HG03354 (cell line): ENCODE results near the gene SOX8.

Experiments used
- ATAC-seq: cut with Tn5 transposase; IDR thresholded peaks from one replicate; pipeline ENCODE4 v1.9.1; 2021; ENCODE audit warnings: mild to moderate bottlenecking; ENCODE audit not compliant: unreplicated experiment, poor library complexity, severe bottlenecking

Gene SOX8

DNA sequence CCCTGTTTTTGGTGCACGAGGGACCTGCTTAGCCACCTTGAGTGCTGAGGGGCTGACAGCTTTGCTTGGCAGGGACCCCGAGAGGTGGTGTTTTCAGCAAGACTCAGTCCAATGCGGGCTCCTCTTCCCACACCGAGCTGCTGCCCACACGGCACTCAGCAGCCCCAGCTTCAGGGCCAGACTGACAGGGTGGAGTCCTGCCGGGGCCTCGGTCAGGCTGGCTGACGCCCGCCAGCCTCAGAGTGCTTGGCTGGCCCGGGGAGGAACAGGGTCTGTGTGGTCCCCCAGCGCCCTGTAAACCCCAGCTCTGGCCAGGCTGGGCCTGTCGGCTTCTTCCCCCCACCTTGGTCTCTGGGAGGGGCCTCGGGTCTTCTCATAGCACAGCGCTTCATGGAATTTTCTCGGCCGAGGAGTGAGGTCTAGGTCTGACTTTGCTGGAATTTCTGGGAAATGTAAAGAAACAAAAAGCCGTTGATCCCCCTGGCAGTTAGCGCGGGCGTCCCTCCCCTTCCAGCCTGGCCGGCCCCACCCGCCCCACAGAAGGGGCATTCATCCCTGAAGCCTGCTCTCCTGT is 2.6 kb downstream of the SOX8 start:
- ATAC-seq, result no peak

DNA sequence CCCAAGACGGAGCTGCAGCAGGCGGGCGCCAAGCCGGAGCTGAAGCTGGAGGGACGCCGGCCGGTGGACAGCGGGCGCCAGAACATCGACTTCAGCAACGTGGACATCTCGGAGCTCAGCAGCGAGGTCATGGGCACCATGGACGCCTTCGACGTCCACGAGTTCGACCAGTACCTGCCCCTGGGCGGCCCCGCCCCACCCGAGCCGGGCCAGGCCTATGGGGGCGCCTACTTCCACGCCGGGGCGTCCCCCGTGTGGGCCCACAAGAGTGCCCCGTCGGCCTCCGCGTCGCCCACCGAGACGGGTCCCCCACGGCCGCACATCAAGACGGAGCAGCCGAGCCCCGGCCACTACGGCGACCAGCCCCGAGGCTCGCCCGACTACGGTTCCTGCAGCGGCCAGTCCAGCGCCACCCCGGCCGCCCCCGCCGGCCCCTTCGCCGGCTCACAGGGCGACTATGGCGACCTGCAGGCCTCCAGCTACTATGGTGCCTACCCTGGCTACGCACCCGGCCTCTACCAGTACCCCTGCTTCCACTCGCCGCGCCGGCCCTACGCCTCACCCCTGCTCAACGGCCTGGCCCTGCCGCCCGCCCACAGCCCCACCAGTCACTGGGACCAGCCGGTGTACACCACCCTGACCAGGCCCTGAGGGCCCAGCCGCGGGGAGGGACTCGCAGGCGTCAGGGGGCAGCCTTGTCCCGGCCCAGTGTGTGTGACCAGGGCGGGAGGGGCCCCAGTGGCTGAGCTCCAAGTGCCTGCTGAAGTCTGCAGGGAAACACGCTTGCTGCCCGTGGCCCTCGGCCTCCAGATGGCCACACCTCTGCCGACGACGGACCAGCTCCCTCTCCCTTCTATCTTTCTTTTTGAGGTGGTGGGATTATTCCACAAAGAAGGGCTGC is 3.4 kb downstream of the SOX8 start:
- no peak for ATAC-seq

DNA sequence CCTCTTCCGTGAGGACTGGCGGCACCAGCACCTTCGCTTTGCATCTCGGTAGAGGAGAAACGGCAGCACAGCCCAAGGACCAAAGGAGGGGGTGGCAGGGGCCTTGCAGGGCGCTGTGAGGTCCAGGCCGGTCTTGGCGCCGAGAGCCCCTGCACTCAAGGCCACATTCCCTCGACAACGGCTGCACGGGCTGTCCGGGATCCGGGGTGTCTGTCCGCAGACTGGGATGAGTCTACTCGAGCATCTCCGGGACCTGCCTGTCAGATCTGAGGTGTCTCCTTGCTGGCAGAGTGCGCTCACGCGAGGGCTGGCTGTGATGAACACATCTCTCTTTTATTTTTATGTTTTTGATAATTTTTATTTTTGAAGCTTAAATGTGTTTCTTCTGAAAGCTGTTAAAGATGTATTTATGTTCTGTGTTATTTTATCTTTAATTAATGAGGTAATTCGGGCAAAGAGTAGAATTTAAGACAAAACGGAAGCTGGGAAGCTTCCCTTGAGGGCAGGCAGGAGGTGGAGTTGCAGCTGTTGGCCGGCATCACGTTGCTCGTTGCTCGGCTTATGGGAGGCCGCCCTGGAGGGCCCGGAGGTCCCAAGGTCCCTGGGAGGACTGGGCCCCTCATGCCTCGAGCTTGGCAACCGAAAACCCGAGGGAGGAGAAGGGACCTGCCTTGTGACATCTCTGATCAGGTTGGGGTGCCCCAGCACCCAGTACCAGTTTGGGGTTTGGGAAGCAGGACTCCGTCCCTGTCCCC is 4.3 kb downstream of the SOX8 start:
- no peak for ATAC-seq

DNA sequence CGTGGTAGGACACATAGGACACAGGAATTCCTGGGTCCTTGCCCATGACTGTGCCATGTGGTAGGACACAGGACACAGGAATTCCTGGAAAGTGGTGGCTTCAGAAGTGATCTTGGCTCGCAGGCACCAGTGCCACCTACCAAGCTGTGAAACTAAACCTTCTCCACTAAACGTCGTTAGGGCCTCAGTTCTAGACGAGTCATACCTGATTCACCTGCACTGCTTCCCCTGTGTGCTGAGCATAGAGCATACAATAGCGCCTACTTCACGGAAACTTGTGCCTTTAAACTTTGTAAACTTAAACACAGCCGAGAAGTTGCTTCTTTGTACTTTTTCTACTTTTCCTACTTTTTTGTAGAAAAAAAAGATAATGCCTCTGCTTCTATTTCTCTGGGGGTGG is 4.8 kb downstream of the SOX8 start:
- no peak for ATAC-seq

DNA sequence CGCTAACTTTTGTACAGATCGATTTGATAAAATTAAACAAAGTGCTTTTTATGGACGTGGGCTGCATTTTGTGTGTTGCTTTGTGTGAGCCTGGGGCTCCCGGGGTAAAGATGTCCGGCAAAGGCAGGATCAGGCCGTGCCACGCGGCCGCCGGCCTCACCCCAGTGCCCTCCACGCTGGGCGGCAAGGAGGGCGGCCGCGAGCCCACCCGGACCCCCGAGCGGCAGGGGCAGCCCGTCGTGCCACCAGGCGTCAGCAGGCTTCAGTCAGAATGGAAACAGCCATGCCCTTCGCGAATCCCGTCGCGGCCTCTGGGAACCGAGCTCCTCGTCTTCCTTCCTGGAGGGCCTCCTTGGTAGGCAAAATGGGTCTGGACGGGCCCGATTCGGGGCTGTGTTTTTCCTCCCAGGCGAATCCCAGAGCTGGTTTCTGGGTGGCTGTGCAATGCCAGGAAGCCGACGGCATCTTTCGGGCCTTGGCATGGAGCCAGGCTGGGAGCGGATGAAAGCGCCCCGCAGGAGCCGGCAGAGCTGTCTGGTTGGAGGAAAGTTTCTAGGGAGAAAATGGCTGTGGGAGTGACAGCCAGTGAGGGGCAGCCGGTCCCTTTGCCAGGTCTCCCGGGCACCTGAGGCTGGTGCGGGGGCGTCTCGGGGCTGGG is 5.5 kb downstream of the SOX8 start:
- ATAC-seq, result no peak

DNA sequence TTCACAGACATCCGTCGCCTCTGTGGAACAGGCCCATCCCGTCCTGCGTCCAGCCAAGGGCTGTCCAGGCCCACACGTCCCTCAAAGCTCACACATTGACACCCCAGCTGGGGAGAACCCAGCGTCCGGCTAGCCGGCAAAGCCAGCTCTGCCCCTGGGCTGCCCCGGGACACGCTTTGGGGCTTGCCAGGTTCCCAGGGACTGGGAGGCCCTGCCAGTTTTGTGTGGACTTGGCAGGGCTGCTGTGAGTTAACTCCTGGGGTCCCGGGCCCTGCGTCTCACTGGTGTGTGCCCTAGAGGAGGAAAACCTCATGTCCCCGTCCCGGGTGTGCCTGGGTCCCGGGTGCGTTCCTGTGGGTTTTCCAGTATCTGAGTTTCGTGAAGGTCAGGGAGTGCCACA is 6.3 kb downstream of the SOX8 start:
- ATAC-seq, result no peak

DNA sequence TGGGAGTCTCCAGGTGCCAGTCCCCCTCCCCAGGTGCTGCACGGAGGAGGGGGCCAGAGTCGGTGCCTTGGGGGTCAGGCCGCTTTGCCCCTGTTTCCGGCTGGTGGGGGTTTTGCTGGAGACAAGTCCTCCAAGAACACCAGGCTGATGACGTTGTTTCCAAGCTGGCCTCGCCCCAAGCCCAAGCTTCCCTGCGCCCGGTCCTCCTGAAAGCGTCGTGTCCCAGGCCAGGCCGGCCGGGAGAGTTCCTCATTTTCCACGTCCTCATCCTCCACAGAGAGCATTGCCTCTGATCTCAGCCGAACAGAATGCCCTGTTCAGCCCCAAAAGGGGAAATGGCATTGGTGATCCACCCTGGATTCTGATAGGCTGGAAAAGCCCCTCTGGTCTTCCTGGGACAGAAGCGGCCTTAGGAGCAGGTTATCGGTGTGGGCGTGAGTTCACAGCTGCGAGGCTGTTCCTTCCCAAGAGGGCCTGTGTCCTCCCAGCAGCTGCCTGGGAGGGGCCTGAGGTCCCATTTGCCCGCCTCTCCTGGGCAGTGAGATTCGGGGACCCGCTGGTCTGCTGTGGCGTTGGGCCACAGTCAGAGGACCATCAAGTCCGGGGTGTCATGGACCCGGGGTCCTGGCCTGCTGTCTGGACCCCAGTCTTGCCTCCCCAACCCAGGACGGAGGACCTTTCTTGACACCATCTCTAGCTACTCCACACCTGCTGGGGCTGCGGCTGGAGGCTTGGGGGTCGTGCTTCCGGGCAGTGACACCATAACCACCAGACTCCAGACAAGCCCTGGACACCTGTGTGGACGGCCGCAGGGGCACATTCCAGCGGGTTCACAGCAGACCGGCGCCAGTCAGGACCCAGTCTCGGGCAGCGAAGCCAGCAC is 7.1 kb downstream of the SOX8 start:
- ATAC-seq, result no peak

DNA sequence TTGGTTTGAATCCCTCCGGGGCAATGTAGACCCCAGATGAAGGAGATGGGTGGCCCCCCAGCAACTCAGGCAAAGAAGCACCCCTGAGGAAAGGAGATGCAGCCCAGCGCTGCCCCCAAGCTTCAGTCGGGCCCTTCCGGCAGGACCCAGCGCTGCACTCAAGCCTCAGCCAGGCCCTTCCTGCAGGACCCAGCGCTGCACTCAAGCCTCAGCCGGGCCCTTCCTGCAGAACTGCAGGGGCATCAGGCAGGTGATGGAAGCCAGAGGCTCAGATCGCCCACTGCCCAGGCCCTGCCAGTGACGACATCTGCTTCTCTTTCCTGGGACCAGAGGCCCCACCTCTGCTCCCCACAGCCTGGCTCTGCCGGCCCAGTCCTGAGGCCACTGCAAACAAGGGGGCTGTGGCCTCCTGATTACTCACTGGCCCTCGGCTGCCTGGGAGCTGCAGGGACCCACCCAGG is 7.8 kb downstream of the SOX8 start:
- ATAC-seq, result no peak

DNA sequence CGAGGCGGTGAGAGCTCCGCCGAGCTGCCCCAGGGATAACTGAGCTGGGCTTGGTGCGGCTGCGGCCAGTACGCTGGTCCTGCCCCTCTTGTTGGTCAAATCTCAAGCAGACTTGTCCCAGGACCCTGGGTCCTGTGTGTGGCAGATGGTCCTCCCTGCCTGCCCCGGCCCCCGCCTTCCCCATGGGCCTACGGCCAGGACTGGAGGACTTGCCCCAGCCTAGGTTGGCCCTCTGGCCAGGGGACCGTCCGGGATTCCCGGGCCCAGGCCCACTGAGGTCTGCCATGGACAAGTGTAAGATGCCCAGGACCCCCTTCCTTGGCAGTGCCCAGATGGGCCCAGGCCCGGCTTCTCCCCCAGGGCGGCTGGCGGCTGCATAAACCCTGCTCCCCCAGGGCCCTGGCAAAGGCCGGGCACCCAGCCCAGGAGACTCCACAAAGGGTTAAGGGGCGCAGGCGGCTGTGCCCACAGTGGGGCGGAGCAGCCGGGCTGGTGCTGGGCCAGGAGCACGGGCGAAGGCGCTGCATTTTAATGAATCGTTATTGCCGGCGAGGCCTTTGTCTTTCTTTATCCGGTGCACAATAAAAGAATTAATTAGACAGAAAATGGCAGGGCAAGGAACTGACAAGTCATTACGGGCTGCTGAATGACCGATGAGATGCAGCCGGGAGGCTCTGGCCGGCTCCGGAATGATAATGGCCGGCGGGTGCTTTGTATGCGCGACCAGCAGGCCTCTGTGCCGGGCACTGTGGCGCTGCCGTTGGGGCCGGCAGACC is 9.1 kb downstream of the SOX8 start:
- no peak for ATAC-seq

DNA sequence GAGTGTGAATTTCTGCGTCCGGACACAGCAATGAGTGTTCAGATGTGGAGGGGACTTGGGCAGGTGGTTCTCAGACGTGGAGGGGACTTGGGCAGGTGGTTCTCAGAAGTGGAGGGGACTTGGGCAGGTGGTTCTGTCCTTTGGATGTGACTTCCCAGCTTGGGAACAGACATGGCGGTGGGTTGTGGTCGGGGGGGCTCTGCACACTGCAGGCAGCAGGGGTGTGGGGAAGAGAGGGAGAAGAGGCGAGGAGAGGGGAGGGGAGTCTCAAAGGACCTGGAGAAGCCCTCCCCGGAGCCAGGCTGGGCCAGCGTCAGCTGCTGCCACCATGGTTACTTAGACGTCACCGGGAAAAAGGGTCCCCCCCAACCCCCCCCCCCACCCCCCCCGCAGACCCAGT is 9.8 kb downstream of the SOX8 start:
- no peak for ATAC-seq

DNA sequence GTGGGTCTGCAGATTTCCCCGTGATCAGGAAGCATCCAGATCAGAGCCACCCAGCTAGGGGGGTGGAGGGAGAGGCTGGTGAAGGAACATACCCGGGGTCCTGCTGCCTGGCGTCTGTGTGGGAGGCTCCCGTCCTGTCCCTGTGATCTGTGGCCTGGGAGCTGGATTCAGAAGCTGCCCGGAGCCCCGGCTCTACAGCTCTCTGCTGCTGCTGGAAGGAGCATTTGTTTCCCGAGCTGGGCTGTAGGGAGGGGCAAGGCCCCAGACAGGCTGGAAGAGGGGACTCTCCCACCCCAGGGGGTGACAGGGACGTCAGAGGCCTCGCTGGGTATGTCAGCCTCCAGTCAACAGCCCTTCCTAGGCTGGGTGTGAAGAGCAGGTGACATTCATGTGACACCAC is 10.2 kb downstream of the SOX8 start:
- no peak for ATAC-seq

DNA sequence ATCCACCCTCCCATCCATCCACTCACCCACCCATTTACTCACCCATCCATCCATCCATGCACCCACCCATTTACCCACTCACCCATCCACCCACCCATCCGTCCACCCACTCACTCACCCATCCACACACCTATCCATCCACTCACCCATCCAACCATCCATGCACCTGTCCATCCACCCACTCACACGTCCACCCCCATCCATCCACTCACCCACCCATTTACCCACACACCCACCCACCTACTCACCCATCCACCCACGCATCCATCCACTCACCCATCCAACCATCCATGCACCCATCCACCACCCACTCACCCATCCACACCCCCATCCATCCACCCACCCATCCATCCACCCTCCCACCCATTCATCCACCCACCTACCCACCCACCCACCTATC is 12.2 kb downstream of the SOX8 start:
- no peak for ATAC-seq

DNA sequence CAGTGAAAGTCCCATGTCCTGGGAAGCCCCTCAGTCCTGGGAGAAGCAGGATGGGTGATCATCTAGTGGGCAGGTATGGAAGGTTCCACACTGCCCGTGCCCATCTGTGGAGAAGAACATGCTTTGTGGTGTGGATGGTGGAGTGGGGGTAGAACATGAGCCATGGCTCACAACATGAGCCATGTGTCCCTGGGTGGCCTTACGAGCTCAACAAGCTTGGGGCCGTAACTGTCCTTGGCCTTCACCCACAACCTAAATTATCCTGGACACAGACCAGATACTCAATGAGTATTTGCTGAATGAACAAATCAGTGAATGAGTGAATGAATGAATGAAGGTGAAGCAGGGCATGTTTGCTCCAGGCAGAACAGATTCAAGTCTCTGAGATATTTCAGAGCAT is 13.5 kb downstream of the SOX8 start:
- ATAC-seq, result no peak

DNA sequence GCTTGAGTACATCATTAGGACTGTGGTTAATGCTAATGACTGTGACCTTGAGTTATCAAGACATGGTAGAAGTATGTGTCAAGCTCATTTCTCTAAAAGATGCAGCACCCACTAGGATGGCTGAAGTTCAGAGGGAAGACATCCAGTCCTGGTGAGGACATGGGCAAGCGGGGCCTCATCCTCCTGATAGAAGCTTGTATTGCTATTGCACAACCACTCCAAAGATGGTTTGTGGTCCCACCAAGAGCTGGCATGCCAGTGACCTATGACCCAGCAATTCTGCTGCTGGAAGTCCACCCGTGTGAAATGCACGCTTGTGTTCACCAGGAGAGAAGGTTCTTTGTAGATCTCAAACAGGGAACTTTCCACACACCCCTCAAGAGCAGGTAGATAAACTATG is 14.2 kb downstream of the SOX8 start:
- no peak for ATAC-seq

DNA sequence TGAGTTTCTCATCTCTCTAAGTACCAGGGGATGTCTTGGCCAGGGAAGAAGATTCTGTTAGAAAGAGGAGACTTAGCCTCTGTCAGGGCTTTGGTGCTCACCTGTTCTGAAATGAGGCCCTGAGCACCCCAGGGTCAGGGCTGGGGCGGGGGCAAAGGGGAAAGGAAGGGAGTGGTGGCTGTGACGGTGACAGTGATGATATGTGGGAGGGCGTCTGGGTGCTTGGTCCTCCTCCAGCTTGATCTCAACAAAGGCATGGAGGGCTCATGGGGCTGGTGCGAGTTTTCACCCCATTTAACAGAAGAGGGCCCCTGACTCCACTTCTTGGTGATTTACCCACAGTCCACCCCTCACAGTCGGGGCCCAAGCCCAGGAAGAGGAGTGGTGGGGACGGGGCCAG is 15.1 kb downstream of the SOX8 start:
- no peak for ATAC-seq

DNA sequence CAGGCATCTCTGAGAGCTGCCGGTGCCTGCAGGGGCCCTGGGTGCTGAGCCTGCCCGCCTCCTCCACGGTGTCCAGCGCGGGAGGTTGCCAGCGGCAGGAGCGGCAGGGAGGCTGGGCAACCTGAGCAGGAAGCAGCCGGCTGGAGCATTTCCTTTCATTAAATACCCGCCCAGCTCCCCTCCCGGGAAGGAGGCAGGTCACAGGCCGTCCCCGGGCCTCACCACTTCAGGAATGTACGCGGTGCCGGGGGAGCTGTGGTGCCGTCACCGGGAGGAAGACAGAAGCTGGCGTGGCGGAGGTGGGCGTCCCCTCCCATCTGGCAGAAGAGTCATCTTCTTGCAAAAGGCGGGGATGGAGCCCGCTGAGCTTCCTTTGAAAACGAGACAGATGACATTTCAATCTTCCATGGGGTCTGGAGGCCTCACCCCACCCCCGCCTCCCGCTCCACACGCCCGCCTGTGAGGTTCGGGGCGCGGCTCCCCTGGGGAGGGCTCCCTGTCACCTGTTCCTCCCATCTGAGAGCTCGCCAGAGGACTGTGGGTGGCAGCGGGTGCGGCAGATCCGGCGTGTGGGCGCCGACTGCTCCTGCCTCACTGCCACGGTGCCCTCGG is 16.0 kb downstream of the SOX8 start:
- ATAC-seq, result no peak

DNA sequence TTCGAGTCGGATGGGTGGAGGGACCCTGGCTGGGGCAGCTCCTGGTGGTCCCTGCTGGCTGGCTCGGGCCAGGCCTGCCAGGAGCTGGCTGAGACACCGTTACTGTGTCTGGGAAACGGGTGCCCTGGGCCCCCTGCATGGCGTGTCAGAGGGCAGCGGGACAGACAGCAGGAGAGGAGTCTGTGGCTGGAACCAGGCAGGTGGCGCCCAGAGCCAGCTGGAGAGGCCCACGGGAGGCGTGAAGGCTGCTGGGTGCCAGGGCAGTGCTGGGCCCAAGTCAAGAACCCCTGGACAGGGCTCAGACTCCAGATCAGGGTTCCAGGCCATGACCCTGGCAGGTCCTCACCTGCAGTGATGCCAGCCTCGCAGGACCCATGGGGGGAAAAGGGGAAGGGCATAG is 16.6 kb downstream of the SOX8 start:
- no peak for ATAC-seq

DNA sequence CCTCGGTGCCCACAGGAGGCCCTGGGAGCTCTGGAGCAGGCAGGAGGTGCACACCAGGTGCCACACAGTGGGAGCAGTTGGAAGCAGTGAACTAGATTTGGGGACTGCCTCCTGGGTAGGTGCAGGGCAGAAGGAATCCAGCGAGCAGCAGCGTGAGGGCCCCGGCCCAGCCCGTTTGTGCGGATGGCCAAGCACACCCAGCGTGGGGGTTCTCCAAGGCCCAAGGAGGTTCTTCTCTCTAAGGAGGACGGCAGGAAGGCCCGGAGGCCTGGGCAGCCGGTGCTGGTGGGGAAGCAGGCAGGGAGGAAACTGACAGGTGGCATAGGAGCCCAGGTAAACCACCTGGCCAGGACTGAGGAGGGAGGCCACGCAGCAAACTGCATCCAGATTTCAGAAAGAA is 17.0 kb downstream of the SOX8 start:
- no peak for ATAC-seq
